K562 (cell line): ENCODE results near the gene RBM15. TPM values are rescaled to one million over a fixed set of nuclear protein-coding genes. Genes with fewer than 3 reads are reported as not detected.

Experiments
- ARID1B ChIP-seq: fragments of 450-650 bp; IDR thresholded peaks from 2 replicates; pipeline ENCODE4 v1.6.1; 2016; ENCODE audit warnings: antibody characterized with exemption, mild to moderate bottlenecking, inconsistent platforms
- COPS2 ChIP-seq: fragments of 450-650 bp; conservative IDR thresholded peaks from 2 replicates; pipeline ENCODE4 v1.6.1; 2016; ENCODE audit warnings: mild to moderate bottlenecking, moderate library complexity
- GABPB2 ChIP-seq: fragments of 250-450 bp; sonication (Bioruptor Pico); conservative IDR thresholded peaks from 2 replicates; pipeline ENCODE4 v1.5.1; 2021; ENCODE audit warnings: mild to moderate bottlenecking
- GTF2E2 ChIP-seq: fragments of 200-800 bp; sonication (Bioruptor generic); IDR thresholded peaks from 2 replicates; pipeline ENCODE4 v1.6.1; 2016; ENCODE audit warnings: missing genetic modification characterization, missing compliant biosample characterization
- HNRNPH1 ChIP-seq: fragments of 200-400 bp; formaldehyde crosslinking; optimal IDR thresholded peaks from 2 replicates; pipeline ENCODE3; 2017; ENCODE audit warnings: low read depth, mild to moderate bottlenecking, low read length, moderate library complexity
- MEF2D ChIP-seq: conservative IDR thresholded peaks from 2 replicates; pipeline ENCODE4 v1.6.1; 2016; ENCODE audit warnings: low read depth, missing genetic modification characterization, missing compliant biosample characterization
- MEIS2 ChIP-seq: fragments of 450-650 bp; IDR thresholded peaks from 2 replicates; pipeline ENCODE4 v1.6.1; 2014; ENCODE audit warnings: mild to moderate bottlenecking; ENCODE audit not compliant: partially characterized antibody
- NELFE ChIP-seq: IDR thresholded peaks from 2 replicates; pipeline ENCODE4 v1.6.1; 2011; ENCODE audit warnings: mild to moderate bottlenecking; ENCODE audit not compliant: insufficient read depth, insufficient read length
- NFATC3 ChIP-seq: fragments of 450-650 bp; IDR thresholded peaks from 2 replicates; pipeline ENCODE4 v1.6.1; 2017; ENCODE audit warnings: mild to moderate bottlenecking
- NFXL1 ChIP-seq: fragments of 450-650 bp; formaldehyde crosslinking; IDR thresholded peaks from 2 replicates; pipeline ENCODE4 v1.4.0; 2021; ENCODE audit warnings: mild to moderate bottlenecking
- NR0B1 ChIP-seq: fragments of 450-650 bp; IDR thresholded peaks from one replicate; pipeline ENCODE4 v1.6.1; 2018; ENCODE audit warnings: mild to moderate bottlenecking, moderate library complexity; ENCODE audit not compliant: partially characterized antibody
- RAD51 ChIP-seq: fragments of 450-650 bp; IDR thresholded peaks from 2 replicates; pipeline ENCODE4 v1.7.1; 2016; ENCODE audit warnings: low read depth, mild to moderate bottlenecking, borderline replicate concordance
- RBFOX2 ChIP-seq: fragments of 200-400 bp; formaldehyde crosslinking; IDR thresholded peaks from 2 replicates; pipeline ENCODE4 v1.6.1; 2017; ENCODE audit warnings: low read depth, mild to moderate bottlenecking, low read length, moderate library complexity
- SAP30 ChIP-seq: fragments of 200-600 bp; sonication (generic); IDR thresholded peaks from 2 replicates; pipeline ENCODE4 v1.6.1; 2012; ENCODE audit warnings: borderline replicate concordance, low read depth, mild to moderate bottlenecking, moderate library complexity, low read length, control low read depth, inconsistent platforms; ENCODE audit not compliant: insufficient read depth, poor library complexity, severe bottlenecking
- SIX5 ChIP-seq, 2 experiments: IDR thresholded peaks; 2 replicates each; pipeline ENCODE4 v1.6.1; 2011; ENCODE audit warnings: low read length in 2 of 2, borderline replicate concordance in 1 of 2, low read depth in 1 of 2, mild to moderate bottlenecking in 1 of 2, moderate library complexity in 1 of 2; ENCODE audit not compliant: insufficient read depth in 1 of 2
- TBP ChIP-seq: optimal IDR thresholded peaks from 2 replicates; pipeline ENCODE3; 2011; ENCODE audit warnings: low read depth, low read length, improper control_type of control experiment
- TEAD1 ChIP-seq, 2 experiments: fragments of 450-650 bp in 1 of 2; sonication (generic) in 1 of 2; formaldehyde crosslinking; IDR thresholded peaks; 2 replicates each; pipeline versions ENCODE4 v1.4.0 to v1.8.0; 2020 to 2022; ENCODE audit warnings: mild to moderate bottlenecking in 2 of 2, missing genetic modification reagents in 1 of 2
- TRIM24 ChIP-seq, 2 experiments: fragments of 450-650 bp; IDR thresholded peaks; 2 replicates each; pipeline ENCODE4 v1.6.1; 2016
- ZSCAN32 ChIP-seq: fragments of 450-650 bp; formaldehyde crosslinking; IDR thresholded peaks from 2 replicates; pipeline ENCODE4 v1.4.0; 2020; ENCODE audit warnings: mild to moderate bottlenecking, moderate library complexity
- polyA plus RNA-seq, 8 experiments: library from polyadenylated mRNA; depleted of rRNA in 4 of 8; stranded (reverse) in 5 of 8; unstranded in 3 of 8; fragments of >200 nt; fragmentation: Nextera tagmentation in 2 of 8; fragmentation: Illumina TruSeq in 1 of 8; extraction: Ambion mirVana in 2 of 8; extraction: Trizol in 1 of 8; gene quantifications; 2 replicates each; pipeline versions ENCODE4 v1.2.1 to v1.2.3, GENCODE V29; 2011 to 2014; ENCODE audit warnings: inconsistent platforms in 1 of 8, missing spikeins in 1 of 8
- total RNA-seq, 7 experiments: library from RNA; depleted of rRNA in 6 of 7; stranded (reverse); fragments of >200 nt in 6 of 7; fragmentation: Illumina TruSeq in 2 of 7; extraction: Trizol in 2 of 7; gene quantifications; 2 replicates each; pipeline versions ENCODE4 v1.2.1 to v1.2.3, GENCODE V29; 2011 to 2021; ENCODE audit warnings: low replicate concordance in 1 of 7
- TF ChIP-seq, protein P1 (sequence below), 2 experiments: fragments of 450-650 bp; IDR thresholded peaks; 2 replicates each; pipeline ENCODE4 v1.6.1; 2016; ENCODE audit warnings: mild to moderate bottlenecking in 2 of 2, borderline replicate concordance in 1 of 2, low read depth in 1 of 2, moderate library complexity in 1 of 2

RBM15 gene
- total and polyA plus RNA-seq, 9 of the 15 experiments (the other 6 are each of a cell fraction or from before 2014, with no cell fraction given), result 2.4 to 63.4 (median 28.2) TPM

- TF ChIP-seq, protein P1, sequence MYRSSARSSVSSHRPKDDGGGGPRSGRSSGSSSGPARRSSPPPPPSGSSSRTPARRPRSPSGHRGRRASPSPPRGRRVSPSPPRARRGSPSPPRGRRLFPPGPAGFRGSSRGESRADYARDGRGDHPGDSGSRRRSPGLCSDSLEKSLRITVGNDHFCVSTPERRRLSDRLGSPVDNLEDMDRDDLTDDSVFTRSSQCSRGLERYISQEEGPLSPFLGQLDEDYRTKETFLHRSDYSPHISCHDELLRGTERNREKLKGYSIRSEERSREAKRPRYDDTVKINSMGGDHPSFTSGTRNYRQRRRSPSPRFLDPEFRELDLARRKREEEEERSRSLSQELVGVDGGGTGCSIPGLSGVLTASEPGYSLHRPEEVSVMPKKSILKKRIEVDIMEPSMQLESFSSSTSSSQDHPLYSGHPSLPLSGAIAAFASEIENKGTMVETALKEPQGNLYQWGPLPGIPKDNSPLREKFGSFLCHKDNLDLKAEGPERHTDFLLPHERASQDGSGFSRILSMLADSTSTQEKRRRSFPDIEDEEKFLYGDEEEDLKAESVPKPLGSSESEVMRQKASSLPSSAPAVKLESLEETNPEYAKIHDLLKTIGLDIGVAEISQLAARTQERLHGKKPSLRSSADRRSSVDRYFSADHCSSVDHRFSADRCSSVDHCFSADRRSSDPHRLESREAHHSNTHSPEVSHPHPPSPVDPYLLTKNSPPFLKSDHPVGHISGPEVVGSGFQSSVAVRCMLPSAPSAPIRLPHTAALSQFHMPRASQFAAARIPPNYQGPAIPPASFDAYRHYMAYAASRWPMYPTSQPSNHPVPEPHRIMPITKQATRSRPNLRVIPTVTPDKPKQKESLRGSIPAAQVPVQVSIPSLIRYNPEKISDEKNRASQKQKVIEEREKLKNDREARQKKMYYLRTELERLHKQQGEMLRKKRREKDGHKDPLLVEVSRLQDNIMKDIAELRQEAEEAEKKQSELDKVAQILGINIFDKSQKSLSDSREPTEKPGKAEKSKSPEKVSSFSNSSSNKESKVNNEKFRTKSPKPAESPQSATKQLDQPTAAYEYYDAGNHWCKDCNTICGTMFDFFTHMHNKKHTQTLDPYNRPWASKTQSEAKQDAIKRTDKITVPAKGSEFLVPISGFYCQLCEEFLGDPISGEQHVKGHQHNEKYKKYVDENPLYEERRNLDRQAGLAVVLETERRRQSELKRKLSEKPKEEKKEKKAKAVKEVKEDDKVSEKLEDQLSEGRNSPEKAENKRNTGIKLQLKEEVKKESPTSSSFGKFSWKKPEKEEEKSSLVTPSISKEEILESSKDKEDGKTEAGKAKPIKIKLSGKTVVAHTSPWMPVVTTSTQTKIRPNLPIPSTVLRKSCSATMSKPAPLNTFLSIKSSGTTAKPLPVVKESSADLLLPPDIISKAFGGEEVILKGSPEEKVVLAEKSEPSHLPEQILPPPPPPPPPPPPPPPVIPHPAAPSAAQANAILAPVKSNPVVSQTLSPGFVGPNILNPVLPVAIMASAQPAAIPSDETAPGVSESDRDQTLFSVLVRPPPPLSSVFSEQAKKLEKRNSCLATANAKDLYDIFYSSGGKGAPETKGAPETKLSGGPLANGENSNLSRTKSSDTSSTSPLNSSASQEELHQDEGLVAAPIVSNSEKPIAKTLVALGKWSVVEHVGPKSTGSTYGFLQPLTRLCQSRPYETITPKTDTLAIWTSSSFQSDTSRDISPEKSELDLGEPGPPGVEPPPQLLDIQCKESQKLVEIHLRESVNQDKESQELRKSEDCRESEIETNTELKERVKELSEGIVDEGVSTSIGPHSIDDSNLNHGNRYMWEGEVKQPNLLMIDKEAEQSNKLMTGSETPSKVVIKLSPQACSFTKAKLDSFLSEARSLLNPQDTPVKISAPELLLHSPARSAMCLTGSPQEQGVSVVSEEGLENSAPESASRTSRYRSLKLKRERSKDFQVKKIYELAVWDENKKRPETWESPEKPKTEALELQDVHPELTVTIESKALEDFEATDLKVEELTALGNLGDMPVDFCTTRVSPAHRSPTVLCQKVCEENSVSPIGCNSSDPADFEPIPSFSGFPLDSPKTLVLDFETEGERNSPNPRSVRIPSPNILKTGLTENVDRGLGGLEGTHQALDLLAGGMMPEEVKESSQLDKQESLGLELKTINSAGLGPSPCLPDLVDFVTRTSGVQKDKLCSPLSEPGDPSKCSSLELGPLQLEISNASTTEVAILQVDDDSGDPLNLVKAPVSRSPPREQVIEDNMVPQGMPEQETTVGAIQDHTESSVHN (IDR thresholded peaks at IDR 0.05; ENCODE audit: borderline replicate concordance in 1 of 2, low read depth in 1 of 2), result no peak
- TF ChIP-seq RAD51, result no peak
- TF ChIP-seq TBP, result peak; percentile 67
- TF ChIP-seq ZSCAN32 (CRISPR knock-in tag), result no peak
- TF ChIP-seq TEAD1 (CRISPR knock-in tag; IDR thresholded peaks at IDR 0.05), result peak in 1 of 2 experiments; percentile 80; a peak in 2 of 4 replicates
- no peak for TF ChIP-seq GABPB2
- TF ChIP-seq MEF2D, result no peak
- TF ChIP-seq ARID1B, result peak; percentile 55
- TF ChIP-seq RBFOX2, result peak; percentile 98
- peak; percentile 65 for TF ChIP-seq SAP30
- no peak; the same call in 1 of the 2 replicates for TF ChIP-seq GTF2E2 (tag)
- TF ChIP-seq NFATC3, result no peak
- TF ChIP-seq NELFE, result no peak
- peak; percentile 30 to 67; a peak in 2 of 4 replicates for TF ChIP-seq TRIM24 (IDR thresholded peaks at IDR 0.05)
- no peak for TF ChIP-seq HNRNPH1
- TF ChIP-seq MEIS2, result no peak
- no peak for TF ChIP-seq COPS2
- no peak for TF ChIP-seq NR0B1
- no peak for TF ChIP-seq SIX5 (IDR thresholded peaks at IDR 0.05; ENCODE audit: borderline replicate concordance in 1 of 2, insufficient read depth in 1 of 2, low read depth in 1 of 2, low read length in 2 of 2)
- TF ChIP-seq NFXL1 (CRISPR knock-in tag), result no peak
Observed at GRCh38 chr1:110338309-110338885, 780 bp upstream of the RBM15 start (continued).
